ENCODE data around the gene TERT. TPM values are rescaled to one million over a fixed set of nuclear protein-coding genes. Genes with fewer than 3 reads are reported as not detected.

The TERT gene
- total and polyA plus RNA-seq, 2 of the 4 experiments (the other 2 are of a cell fraction), result not detected

GRCh38 chr5:1282131-1282992 is 12.5 kb downstream of the TERT start:
- Histone ChIP-seq H3K4ac (ENCODE audit: low read depth, low read length) (no peak overlapping the region), H4K20me1 (ENCODE audit: insufficient read depth, low read length) (no peaks in the 10 kb centered on the region), H3K9me3 (ENCODE audit: control insufficient read depth, insufficient read depth, low read length) (peaks cover 21% of the 10 kb centered on the region), H2BK20ac (ENCODE audit: low read depth, low read length) (no peak overlapping the region), H3K23ac (ENCODE audit: low read depth, low read length) (no peak overlapping the region), H3K14ac (replicated peaks; ENCODE audit: low read depth, low read length) (no peak overlapping the region), H3K56ac (ENCODE audit: extremely low read depth, insufficient read depth, low read length) (no peak overlapping the region), H3K27me3 (ENCODE audit: control insufficient read depth, insufficient read depth, low read length) (no peaks in the 10 kb centered on the region), H4K5ac (ENCODE audit: low read depth, low read length) (no peak overlapping the region), H3K4me1 (ENCODE audit: control insufficient read depth, insufficient read depth, low read length) (no peaks in the 10 kb centered on the region), H3K79me1 (ENCODE audit: low read depth in 1 of 2, low read length in 2 of 2) (no peaks in the 10 kb centered on the region), H2BK15ac (ENCODE audit: low read depth, low read length) (no peak overlapping the region), H2AFZ (replicated peaks; ENCODE audit: low read length, poor library complexity) (no peak overlapping the region), H4K8ac (ENCODE audit: low read depth in 2 of 2, low read length in 2 of 2) (no peak overlapping the region), H3K36me3 (ENCODE audit: control insufficient read depth, insufficient read depth, low read length) (no peaks in the 10 kb centered on the region), H2AK9ac (replicated peaks; ENCODE audit: low read depth, low read length, poor library complexity) (no peak overlapping the region), H3K9me1 (ENCODE audit: insufficient read depth, low read length) (no peaks in the 10 kb centered on the region), H3K4me3 (ENCODE audit: insufficient read depth, low read depth, low read length) (no peak overlapping the region), H3K4me2 (ENCODE audit: low read depth, low read length) (no peak overlapping the region), H2AK5ac (ENCODE audit: low read depth, low read length) (no peak overlapping the region), H3K27ac (ENCODE audit: insufficient read depth, low read length) (no peak overlapping the region), H2BK120ac (ENCODE audit: low read depth, low read length) (no peak overlapping the region), H2BK5ac (ENCODE audit: low read depth, low read length, poor library complexity, severe bottlenecking) (no peak overlapping the region), H3K18ac (ENCODE audit: low read depth, low read length) (no peak overlapping the region), H3K9ac (ENCODE audit: low read depth, low read length) (no peak overlapping the region), H4K91ac (ENCODE audit: insufficient read depth, low read depth, low read length) (no peak overlapping the region)
- WGBS, 2 experiments (ENCODE audit: extremely low coverage in 2 of 2, insufficient read length in 1 of 2), result 52% methylated on average over 12 of the region's 37 CpGs; no CpG with 5 or more reads in 1 of the 2 experiments
- dilution Hi-C loops (cut with HindIII; ENCODE audit: low sequenced_read_pairs, unreplicated experiment), result no loop called here
- in situ Hi-C loops (cut with MboI; ENCODE audit: low sequenced_read_pairs), result no loop called here
- ChIA-PET CTCF (no interaction called here), POLR2A (ENCODE audit: unreplicated experiment) (no interaction called here)
- DNase-seq (no peak), ATAC-seq (ENCODE audit: low read depth) (no peak)
- BruUV-seq (replicated peaks), result no TSS peak
- intact Hi-C loops (cut with micrococcal nuclease), result no loop called here
- TF ChIP-seq RCOR1 (IDR thresholded peaks at IDR 0.05; ENCODE audit: insufficient replicate concordance, low read length), result no peak
- no peak for TF ChIP-seq CEBPB (IDR thresholded peaks at IDR 0.05; ENCODE audit: low read depth, low read length)
- TF ChIP-seq MAZ (IDR thresholded peaks at IDR 0.05; ENCODE audit: borderline replicate concordance, low read depth, low read length), result no peak
- TF ChIP-seq CHD1 (IDR thresholded peaks at IDR 0.05; ENCODE audit: low read depth, low read length), result no peak
- TF ChIP-seq SMC3 (IDR thresholded peaks at IDR 0.05; ENCODE audit: low read depth, low read length), result no peak
- TF ChIP-seq, protein P1, sequence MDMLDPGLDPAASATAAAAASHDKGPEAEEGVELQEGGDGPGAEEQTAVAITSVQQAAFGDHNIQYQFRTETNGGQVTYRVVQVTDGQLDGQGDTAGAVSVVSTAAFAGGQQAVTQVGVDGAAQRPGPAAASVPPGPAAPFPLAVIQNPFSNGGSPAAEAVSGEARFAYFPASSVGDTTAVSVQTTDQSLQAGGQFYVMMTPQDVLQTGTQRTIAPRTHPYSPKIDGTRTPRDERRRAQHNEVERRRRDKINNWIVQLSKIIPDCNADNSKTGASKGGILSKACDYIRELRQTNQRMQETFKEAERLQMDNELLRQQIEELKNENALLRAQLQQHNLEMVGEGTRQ (IDR thresholded peaks at IDR 0.05; ENCODE audit: low read depth, low read length), result no peak
- TF ChIP-seq BHLHE40 (IDR thresholded peaks at IDR 0.05; ENCODE audit: low read depth, low read length), result no peak
- TF ChIP-seq, protein P2, sequence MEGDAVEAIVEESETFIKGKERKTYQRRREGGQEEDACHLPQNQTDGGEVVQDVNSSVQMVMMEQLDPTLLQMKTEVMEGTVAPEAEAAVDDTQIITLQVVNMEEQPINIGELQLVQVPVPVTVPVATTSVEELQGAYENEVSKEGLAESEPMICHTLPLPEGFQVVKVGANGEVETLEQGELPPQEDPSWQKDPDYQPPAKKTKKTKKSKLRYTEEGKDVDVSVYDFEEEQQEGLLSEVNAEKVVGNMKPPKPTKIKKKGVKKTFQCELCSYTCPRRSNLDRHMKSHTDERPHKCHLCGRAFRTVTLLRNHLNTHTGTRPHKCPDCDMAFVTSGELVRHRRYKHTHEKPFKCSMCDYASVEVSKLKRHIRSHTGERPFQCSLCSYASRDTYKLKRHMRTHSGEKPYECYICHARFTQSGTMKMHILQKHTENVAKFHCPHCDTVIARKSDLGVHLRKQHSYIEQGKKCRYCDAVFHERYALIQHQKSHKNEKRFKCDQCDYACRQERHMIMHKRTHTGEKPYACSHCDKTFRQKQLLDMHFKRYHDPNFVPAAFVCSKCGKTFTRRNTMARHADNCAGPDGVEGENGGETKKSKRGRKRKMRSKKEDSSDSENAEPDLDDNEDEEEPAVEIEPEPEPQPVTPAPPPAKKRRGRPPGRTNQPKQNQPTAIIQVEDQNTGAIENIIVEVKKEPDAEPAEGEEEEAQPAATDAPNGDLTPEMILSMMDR (conservative IDR thresholded peaks at IDR 0.05; ENCODE audit: low read depth, low read length), result no peak
- no peak for TF ChIP-seq RFX5 (IDR thresholded peaks at IDR 0.05; ENCODE audit: low read depth, low read length)
- TF ChIP-seq NFE2L2 (IDR thresholded peaks at IDR 0.05; ENCODE audit: low read depth, low read length), result no peak
- no peak for TF ChIP-seq FOS (IDR thresholded peaks at IDR 0.05; ENCODE audit: low read depth, low read length)
- no peak for TF ChIP-seq MAFK (IDR thresholded peaks at IDR 0.05; ENCODE audit: low read depth, low read length)
- TF ChIP-seq POLR2A (IDR thresholded peaks at IDR 0.05; ENCODE audit: low read depth, low read length), result no peak
- TF ChIP-seq, protein P3, sequence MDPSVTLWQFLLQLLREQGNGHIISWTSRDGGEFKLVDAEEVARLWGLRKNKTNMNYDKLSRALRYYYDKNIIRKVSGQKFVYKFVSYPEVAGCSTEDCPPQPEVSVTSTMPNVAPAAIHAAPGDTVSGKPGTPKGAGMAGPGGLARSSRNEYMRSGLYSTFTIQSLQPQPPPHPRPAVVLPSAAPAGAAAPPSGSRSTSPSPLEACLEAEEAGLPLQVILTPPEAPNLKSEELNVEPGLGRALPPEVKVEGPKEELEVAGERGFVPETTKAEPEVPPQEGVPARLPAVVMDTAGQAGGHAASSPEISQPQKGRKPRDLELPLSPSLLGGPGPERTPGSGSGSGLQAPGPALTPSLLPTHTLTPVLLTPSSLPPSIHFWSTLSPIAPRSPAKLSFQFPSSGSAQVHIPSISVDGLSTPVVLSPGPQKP (IDR thresholded peaks at IDR 0.05; ENCODE audit: borderline replicate concordance, low read depth, low read length), result no peak
- no peak for TF ChIP-seq RAD21 (IDR thresholded peaks at IDR 0.05; ENCODE audit: low read length)
